Sigmoid colon (tissue), 7 donors: ENCODE results near the gene GBP5. TPM values are rescaled to one million over a fixed set of nuclear protein-coding genes. Genes with fewer than 3 reads are reported as not detected.

ENCODE experiments used
- DNase-seq: peaks from one replicate; pipeline ENCODE4 v3.0.0-alpha.2; 2019
- H3K27ac ChIP-seq, 4 donors: fragments of 200-600 bp; sonication (generic); one replicate each; pipeline ENCODE4 v1.5.1; 2016 to 2019; ENCODE audit warnings: mild to moderate bottlenecking in 1 of 4
- H3K27me3 ChIP-seq, 3 donors: fragments of 200-600 bp; sonication (generic); one replicate each; pipeline ENCODE4 v1.5.1; 2019; ENCODE audit warnings: mild to moderate bottlenecking in 1 of 3
- H3K36me3 ChIP-seq, 4 donors: fragments of 200-600 bp; sonication (generic); one replicate each; pipeline ENCODE4 v1.5.1; 2016 to 2019
- H3K4me1 ChIP-seq, 4 donors: fragments of 200-600 bp; sonication (generic); one replicate each; pipeline ENCODE4 v1.5.1; 2017 to 2019
- H3K4me3 ChIP-seq, 4 donors: fragments of 200-600 bp; sonication (generic); one replicate each; pipeline ENCODE4 v1.5.1; 2017 to 2019; ENCODE audit warnings: mild to moderate bottlenecking in 2 of 4, moderate library complexity in 1 of 4
- H3K9me3 ChIP-seq, 4 donors: fragments of 200-600 bp in 3 of 4; sonication (generic) in 3 of 4; one replicate each; pipeline versions ENCODE4 v1.5.1 to v1.6.1; 2013 to 2019
- CTCF ChIP-seq, 4 experiments: fragments of 450-650 bp in 3 of 4; fragments of 200-600 bp in 1 of 4; IDR thresholded peaks; one replicate each; pipeline ENCODE4 v1.5.1; 2016 to 2019; ENCODE audit warnings: antibody characterized with exemption in 4 of 4, mild to moderate bottlenecking in 3 of 4, moderate library complexity in 2 of 4
- EP300 ChIP-seq, 4 donors: sonication (generic); formaldehyde crosslinking; IDR thresholded peaks; one replicate each; pipeline ENCODE4 v1.6.1; 2017; ENCODE audit warnings: antibody characterized with exemption in 4 of 4
- POLR2A ChIP-seq, 2 donors: fragments of 450-650 bp; IDR thresholded peaks; one replicate each; pipeline ENCODE4 v1.6.1; 2016; ENCODE audit warnings: antibody characterized with exemption in 2 of 2, mild to moderate bottlenecking in 2 of 2, moderate library complexity in 2 of 2
- POLR2AphosphoS5 ChIP-seq, 4 donors: sonication (generic); formaldehyde crosslinking; IDR thresholded peaks; one replicate each; pipeline ENCODE4 v1.6.1; 2017; ENCODE audit warnings: antibody characterized with exemption in 4 of 4
- WGBS, 2 donors: extraction: QIAGEN DNeasy Blood & Tissue Kit; methylation state at CpG; one replicate each; pipeline ENCODE4 v1.1.7; 2013; 5-methylcytosine and 5-hydroxymethylcytosine counted together
- intact Hi-C: fragments of 100-400 bp; cut with DNase I; formaldehyde crosslinking; loops from one replicate; pipeline ENCODE4 v1.15.1; 2023
- polyA plus RNA-seq, 3 donors: library from polyadenylated mRNA; stranded (reverse); fragments of 200-250 nt; gene quantifications; one replicate each; pipeline ENCODE4 v1.2.3, GENCODE V29; 2013
- total RNA-seq, 4 donors: library from RNA; depleted of rRNA; stranded (reverse); fragments of >200 nt; gene quantifications; one replicate each; pipeline ENCODE4 v1.1.0, GENCODE V29; 2016
- donor health status: healthy with polysubstance abuse.
- donor health status: Bipolar disorder and iron deficiency.
- donor health status: healthy.

The GBP5 gene
- total and polyA plus RNA-seq, 7 donors: 0.83 to 19.3 (median 1.4) TPM

- intact Hi-C loops: no loop called here
- WGBS, 2 donors: 78% methylated on average over 3 of the region's 3 CpGs
- Histone ChIP-seq H3K4me1 (no peaks in the 10 kb centered on the region), H3K4me3 (no peak overlapping the region), H3K27me3 (no peaks in the 10 kb centered on the region), H3K27ac (no peak overlapping the region), H3K9me3 (no peaks in the 10 kb centered on the region), H3K36me3 (no peaks in the 10 kb centered on the region)
- DNase-seq: no peak
- no peak for TF ChIP-seq POLR2A (IDR thresholded peaks at IDR 0.05)
- TF ChIP-seq EP300 (IDR thresholded peaks at IDR 0.05): no peak
- no peak for TF ChIP-seq POLR2AphosphoS5 (IDR thresholded peaks at IDR 0.05)
Observed at GRCh38 chr1:89280766-89281165, 8.1 kb upstream of the GBP5 start.

- no peak overlapping the region for H3K4me3 ChIP-seq
- 48 to 79% methylated on average over 6 of the region's 6 CpGs for WGBS, 2 donors
- DNase-seq: no peak
- H3K4me1 ChIP-seq: no peaks in the 10 kb centered on the region
- H3K9me3 ChIP-seq: no peaks in the 10 kb centered on the region
- intact Hi-C loops: no loop called here
- no peaks in the 10 kb centered on the region for H3K36me3 ChIP-seq
- no peaks in the 10 kb centered on the region for H3K27me3 ChIP-seq
- H3K27ac ChIP-seq: no peak overlapping the region
- TF ChIP-seq POLR2A (IDR thresholded peaks at IDR 0.05) (no peak), EP300 (IDR thresholded peaks at IDR 0.05) (no peak), CTCF (IDR thresholded peaks at IDR 0.05) (no peak)
Observed at GRCh38 chr1:89279011-89279466, 6.4 kb upstream of the GBP5 start.

- H3K9me3 ChIP-seq: no peaks in the 10 kb centered on the region
- no peak for TF ChIP-seq POLR2A (IDR thresholded peaks at IDR 0.05)
- TF ChIP-seq EP300 (IDR thresholded peaks at IDR 0.05): no peak
- TF ChIP-seq POLR2AphosphoS5 (IDR thresholded peaks at IDR 0.05): no peak
- TF ChIP-seq CTCF (IDR thresholded peaks at IDR 0.05): no peak
- WGBS, 2 donors: 74 to 85% methylated on average over 3 of the region's 3 CpGs
- DNase-seq: no peak
- H3K36me3 ChIP-seq: no peaks in the 10 kb centered on the region
- no peak overlapping the region for H3K4me3 ChIP-seq
- H3K27me3 ChIP-seq: no peaks in the 10 kb centered on the region
- no peaks in the 10 kb centered on the region for H3K4me1 ChIP-seq
- H3K27ac ChIP-seq: no peak overlapping the region
- intact Hi-C loops: no loop called here
Observed at GRCh38 chr1:89277725-89278124, 5.1 kb upstream of the GBP5 start.

GRCh38 chr1:89276690-89277089, 4.0 kb upstream of the GBP5 start:
- Histone ChIP-seq H3K27ac (no peak overlapping the region), H3K36me3 (no peaks in the 10 kb centered on the region), H3K4me1 (no peaks in the 10 kb centered on the region), H3K4me3 (no peak overlapping the region), H3K9me3 (no peaks in the 10 kb centered on the region), H3K27me3 (no peaks in the 10 kb centered on the region)
- WGBS, 2 donors: 59 to 73% methylated on average over 3 of the region's 3 CpGs
- intact Hi-C loops: no loop called here
- no peak for DNase-seq
- no peak for TF ChIP-seq POLR2A (IDR thresholded peaks at IDR 0.05)
- TF ChIP-seq CTCF (IDR thresholded peaks at IDR 0.05): peak in 1 of 4 experiments; percentile 19
- no peak for TF ChIP-seq EP300 (IDR thresholded peaks at IDR 0.05)
- no peak for TF ChIP-seq POLR2AphosphoS5 (IDR thresholded peaks at IDR 0.05)

GRCh38 chr1:89274411-89274857, 1.8 kb upstream of the GBP5 start:
- Histone ChIP-seq H3K4me1 (no peaks in the 10 kb centered on the region), H3K9me3 (no peaks in the 10 kb centered on the region), H3K27ac (peak overlapping the region in 3 of 4 donors; percentile 31 to 61 (median 34)), H3K36me3 (no peaks in the 10 kb centered on the region), H3K4me3 (no peak overlapping the region), H3K27me3 (no peaks in the 10 kb centered on the region)
- DNase-seq: no peak
- intact Hi-C loops: no loop called here
- 59 to 72% methylated on average over 2 of the region's 2 CpGs for WGBS, 2 donors
- TF ChIP-seq CTCF (IDR thresholded peaks at IDR 0.05): no peak
- no peak for TF ChIP-seq POLR2A (IDR thresholded peaks at IDR 0.05)
- no peak for TF ChIP-seq EP300 (IDR thresholded peaks at IDR 0.05)
- TF ChIP-seq POLR2AphosphoS5 (IDR thresholded peaks at IDR 0.05): peak in 1 of 4 donors; percentile 21
